HG02885 (cell line): ENCODE measurements around the gene CNN2.

ENCODE experiments used
- ATAC-seq: cut with Tn5 transposase; IDR thresholded peaks from one replicate; pipeline ENCODE4 v1.9.1; 2021; ENCODE audit warnings: mild to moderate bottlenecking; ENCODE audit not compliant: unreplicated experiment, poor library complexity

CNN2 gene

GRCh38 chr19:1009041-1009980 is 17.1 kb upstream of the CNN2 start:
- ATAC-seq = no peak

- ATAC-seq = no peak
Measured at GRCh38 chr19:1009981-1010538, 16.3 kb upstream of the CNN2 start.

DNA sequence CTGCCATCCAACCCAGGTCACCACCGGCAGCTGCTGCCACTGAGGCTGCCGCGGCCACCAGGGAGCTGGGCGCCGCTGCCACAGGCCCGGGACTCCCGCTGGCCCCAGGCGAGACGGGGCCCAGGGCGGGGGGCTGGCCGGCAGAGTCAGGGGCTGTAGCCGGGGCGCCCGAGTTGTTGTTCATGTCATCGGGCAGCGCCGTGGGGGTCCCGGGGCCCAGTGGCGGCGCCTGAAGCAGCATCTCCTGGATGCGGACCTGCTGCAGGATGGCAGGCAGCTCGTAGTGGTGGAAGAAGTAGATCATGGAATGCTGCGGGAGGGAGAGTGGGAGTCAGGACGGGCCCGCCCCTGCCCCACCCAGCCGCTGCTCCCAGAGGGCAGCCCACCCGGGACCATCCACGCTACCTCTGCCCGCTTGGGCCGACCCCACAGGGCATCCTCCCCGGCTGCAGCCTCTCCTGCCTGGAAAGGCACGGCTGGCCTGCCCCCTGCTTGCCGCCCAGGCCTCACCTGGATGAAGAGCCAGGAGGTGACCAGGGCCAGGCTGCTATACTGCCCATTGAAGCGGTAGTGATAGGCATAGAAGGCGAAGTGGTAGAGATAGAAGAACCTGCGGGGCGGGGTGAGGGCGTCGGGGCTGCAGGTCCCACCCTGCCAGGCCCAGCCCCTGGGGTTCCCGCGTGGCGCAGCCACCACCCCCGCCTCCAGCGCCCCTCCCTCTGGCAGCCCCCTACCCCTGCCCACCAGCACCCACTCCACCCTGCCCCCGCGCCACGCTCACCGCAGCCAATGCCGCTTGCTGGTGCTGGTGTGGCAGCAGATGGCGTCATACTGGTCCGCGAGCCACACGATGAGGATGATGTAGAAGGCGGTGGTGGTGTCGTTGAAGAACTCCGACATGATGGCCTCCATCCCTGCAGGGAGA is 15.6 kb upstream of the CNN2 start:
- ATAC-seq = no peak

GRCh38 chr19:1011831-1012333 is 14.5 kb upstream of the CNN2 start:
- ATAC-seq = no peak

DNA sequence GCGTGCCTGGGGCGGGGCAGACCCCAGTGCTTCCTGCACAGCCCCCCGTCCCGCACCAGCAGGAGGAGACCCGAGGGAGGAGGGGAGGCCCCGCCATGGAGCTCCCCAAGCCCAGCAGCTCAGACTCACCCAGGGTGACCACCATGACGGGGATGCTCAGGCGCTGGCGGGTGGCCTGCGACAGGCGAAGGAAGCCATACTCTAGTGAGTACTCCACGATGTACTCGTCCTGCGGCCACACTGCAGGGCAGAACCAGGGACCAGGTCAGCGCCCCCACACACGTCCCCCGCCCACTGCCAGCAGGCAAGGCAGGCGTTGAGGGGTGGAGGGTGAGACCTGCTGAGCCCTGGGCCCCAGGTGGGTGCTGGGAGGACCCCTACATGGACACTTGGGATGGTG is 14.1 kb upstream of the CNN2 start:
- ATAC-seq = no peak

- ATAC-seq = no peak
Measured at GRCh38 chr19:1013218-1013617, 13.2 kb upstream of the CNN2 start.

GRCh38 chr19:1014161-1015060 is 12.0 kb upstream of the CNN2 start:
- no peak for ATAC-seq

DNA sequence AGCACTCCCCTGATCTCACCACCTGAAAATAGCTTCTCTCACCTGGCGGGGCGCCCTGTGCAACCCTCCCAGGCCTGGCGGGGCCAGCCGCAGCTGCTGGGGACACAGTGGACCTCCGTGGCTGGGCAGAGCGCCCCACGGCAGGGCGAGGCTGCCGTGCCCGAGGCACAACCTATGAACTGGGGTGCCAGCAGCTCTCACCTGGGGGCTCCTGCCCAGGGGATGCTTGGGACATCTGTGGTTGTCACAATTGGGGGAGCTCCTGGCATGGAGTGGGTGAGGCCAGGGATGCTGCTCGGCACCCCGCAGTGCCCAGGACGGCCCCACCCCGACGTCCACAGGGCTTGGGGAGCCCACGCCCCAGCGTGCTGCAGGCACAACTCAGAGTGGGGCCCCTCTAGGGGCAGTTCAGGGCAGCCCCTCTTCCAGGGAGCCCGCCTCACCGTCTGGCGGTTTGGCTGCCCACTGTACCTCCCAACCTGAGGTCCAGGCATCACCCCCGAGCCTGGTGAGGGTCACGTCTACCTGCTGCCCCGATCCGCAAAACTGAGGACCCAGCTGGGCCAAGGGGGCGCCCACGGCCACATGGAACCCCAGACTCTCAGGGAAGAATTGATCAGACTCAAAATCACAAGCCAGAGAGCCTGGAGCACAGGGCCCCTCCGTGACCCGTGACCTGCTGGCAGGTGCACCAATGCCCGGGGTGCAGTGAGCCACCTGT is 11.2 kb upstream of the CNN2 start:
- ATAC-seq = no peak

- ATAC-seq = peak; percentile 38
Measured at GRCh38 chr19:1015782-1016646, 10.4 kb upstream of the CNN2 start.

DNA sequence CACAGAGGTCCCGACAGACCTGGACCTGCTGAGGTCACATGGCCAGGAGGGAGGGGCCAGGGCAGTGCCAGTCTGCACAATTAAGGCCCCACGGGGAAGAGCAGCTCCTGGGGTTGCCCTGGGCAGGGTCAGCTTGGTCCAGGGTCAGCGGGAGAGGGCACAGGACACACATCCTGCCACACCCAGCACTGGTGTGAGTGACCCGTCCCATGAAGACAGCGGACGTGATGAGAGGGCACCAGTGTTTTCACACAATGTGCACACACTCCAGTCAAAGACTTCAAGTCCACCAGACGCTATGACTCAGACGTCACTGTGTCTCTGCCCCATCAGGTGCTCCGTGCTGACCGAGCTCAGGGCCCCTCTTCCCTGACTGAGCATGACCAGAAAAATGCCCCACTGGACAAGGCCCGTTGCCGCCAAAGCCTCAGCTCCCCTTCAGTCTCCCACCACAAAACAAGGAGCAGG is 9.7 kb upstream of the CNN2 start:
- ATAC-seq = no peak

DNA sequence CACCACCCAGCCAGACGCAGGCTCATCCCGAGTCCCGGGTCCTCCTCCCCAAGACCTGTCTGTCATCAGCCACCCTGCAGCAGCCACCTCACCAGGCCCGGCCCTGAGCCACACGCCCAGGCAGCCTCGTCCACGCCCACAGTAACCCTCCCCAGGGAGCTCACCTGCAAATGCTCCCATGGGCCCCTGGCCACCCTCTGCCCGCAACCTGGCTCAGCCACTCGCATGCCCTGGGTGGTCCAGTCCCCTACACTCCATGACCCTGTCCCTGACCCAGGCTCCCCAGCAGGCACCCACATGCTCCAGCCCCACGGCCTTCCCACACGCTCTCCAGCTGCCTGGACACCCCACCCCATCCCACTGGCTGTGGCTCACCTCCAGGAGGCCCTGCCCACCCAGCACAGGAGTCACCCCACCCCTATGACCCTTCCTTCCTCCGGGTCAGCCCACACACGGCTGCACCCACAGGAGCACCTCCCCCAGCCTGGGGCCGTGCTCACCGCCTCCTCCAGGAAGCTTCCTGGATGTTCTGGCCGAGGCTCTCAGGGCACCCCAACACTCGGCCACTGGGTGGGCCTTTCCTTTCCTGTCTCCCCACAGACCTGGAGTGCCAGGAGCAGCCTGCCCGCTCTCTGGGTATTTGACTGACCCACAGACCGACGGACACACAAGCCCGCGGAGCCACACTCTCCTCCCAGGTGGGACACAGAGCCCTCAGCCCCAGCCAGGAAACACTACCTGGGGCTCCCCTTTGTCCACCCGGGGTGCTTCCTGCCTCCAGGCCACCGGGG is 9.1 kb upstream of the CNN2 start:
- no peak for ATAC-seq

DNA sequence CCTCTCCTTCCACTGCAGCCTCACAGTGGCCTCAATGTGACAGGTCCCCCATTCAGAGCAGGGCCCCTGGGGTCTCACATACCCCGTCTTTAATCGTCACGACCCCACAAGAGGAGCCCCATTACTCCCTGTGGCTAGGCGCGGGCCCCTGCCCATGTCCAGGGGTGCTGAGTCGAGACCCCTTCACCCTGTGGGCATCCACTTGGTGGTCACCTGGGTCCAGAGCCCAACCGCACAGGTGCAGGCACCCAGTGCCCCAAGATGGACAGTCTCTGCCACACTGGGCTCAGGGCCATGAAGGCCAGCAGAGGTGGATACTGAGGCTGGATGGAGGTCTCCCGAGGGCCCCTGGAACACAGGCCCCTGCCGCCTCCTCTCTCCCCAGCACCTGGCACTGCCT is 8.5 kb upstream of the CNN2 start:
- no peak for ATAC-seq

GRCh38 chr19:1018393-1018792 is 8.0 kb upstream of the CNN2 start:
- no peak for ATAC-seq

DNA sequence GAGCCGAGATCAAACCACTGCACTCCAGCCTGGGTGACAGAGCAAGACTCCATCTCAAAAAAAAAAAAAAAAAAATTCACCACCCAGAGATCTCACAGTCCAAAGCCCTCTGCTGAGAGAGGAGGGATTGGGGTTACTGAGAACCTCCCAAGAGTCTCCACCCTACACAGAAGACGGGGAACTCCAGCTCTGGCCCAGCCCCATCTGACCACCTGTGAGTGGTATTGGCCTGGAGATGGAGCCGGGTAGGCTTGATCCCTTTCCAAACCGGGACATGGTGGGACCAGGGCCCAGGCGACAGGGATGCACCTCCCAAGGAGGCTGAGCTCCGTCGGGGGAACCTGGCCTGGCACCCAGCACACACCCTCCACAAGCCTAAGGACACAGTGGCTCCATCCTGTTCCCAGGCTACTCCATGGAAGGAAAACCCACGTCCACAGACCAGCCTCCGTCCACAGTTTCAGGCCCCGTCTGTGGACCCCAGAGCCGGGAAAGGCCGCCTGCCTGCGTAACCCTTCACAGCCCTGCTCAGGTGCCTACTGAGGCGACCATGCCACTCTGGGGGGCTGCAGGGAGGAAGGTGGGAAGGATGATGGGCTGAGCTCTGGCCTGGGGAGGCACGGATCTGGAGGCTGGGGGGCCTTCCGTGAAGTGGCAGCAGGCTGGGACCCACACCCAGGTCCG is 7.3 kb upstream of the CNN2 start:
- no peak for ATAC-seq

DNA sequence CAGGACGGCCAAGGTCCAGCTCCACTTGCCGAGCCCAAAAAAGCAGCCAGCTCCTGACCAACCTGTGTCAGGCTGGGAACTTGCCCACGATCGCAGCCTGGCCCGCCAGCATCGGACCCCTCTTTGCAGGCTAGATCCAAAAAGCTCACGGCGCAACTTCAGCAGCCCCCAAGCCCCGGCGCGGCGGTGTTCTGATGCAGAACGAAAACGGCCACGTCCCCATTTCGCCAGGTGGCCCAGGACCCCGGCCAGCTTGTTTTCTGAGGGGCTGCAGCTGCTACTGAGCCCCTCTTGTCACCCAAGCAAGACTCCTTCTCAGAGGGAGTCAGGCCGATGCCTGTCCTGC is 6.8 kb upstream of the CNN2 start:
- no peak for ATAC-seq

DNA sequence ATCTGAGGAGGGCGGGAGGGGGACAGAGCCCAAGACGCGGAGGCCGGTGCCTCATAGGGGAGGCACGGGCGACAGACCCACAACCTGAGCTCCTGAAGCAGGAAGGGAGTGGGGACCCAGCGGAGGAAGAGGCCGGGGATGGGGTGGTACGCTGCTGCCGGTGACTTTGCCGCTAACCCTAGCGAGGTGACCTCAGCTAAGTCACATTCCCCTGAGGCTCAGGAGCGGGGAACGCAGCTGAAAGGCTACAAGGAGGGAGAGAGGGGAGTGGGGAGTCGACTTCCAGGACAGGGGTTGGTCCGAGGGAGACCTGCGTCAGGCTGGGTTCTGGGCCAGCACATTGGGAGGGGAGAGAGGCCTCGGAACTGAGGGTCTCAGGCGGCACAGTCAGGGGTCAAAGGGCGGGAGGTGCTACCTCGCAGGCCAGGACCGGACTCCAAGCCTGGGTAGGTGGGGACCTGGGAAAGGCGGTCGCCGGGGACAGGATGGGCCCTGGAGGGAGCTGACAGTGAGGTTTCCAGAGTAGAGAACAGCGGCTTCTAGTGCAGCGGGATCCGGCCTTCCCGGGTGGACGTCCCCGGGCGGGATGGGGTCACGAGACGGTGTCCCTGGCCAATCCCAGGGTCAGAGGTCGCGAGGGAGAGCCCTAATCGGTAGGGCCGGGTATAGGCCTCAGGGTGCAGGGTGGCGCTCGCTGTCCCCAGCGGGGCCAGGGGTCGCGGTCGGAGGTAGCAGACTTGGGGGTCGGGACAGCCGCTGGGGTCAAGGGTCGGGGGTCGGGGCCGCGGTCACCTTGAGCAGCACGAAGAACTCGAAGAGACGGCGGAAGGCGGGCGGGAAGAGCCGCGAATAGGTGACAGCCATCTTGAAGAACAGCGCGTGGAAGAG is 6.2 kb upstream of the CNN2 start:
- no peak for ATAC-seq
